Osteocyte (in vitro differentiated cells): ENCODE results near the gene IQSEC1. TPM values are rescaled to one million over a fixed set of nuclear protein-coding genes. Genes with fewer than 3 reads are reported as not detected.

ENCODE experiments used
- DNase-seq: peaks from one replicate; pipeline ENCODE4 v3.0.0; 2021; ENCODE audit warnings: mixed read lengths; ENCODE audit not compliant: unreplicated experiment; ENCODE audit errors: extremely low spot score
- H3K27ac Mint-ChIP-seq: one replicate; pipeline ENCODE4 v1.8.0; 2021; ENCODE audit warnings: mild to moderate bottlenecking, mixed read lengths; ENCODE audit not compliant: unreplicated experiment
- H3K27me3 Mint-ChIP-seq: one replicate; pipeline ENCODE4 v1.8.0; 2021; ENCODE audit warnings: mixed read lengths; ENCODE audit not compliant: unreplicated experiment
- H3K36me3 Mint-ChIP-seq: one replicate; pipeline ENCODE4 v1.8.0; 2021; ENCODE audit warnings: mixed read lengths; ENCODE audit not compliant: unreplicated experiment
- H3K4me1 Mint-ChIP-seq: one replicate; pipeline ENCODE4 v1.8.0; 2021; ENCODE audit warnings: mixed read lengths; ENCODE audit not compliant: unreplicated experiment
- H3K4me3 Mint-ChIP-seq: one replicate; pipeline ENCODE4 v1.8.0; 2021; ENCODE audit warnings: mild to moderate bottlenecking, moderate library complexity, mixed read lengths; ENCODE audit not compliant: unreplicated experiment
- H3K9me3 Mint-ChIP-seq: one replicate; pipeline ENCODE4 v1.8.0; 2021; ENCODE audit warnings: mixed read lengths; ENCODE audit not compliant: unreplicated experiment
- long read RNA-seq: library from polyadenylated mRNA; unstranded; transcript quantifications from one replicate; pipeline ENCODE4 v2.0.0, GENCODE V29; 2021
- total RNA-seq: library from RNA; stranded (reverse); gene quantifications from 2 replicates; pipeline ENCODE4 v1.2.1, GENCODE V29; 2021
- TF ChIP-seq, protein P1 (sequence below): fragments of 200-600 bp; sonication (generic); IDR thresholded peaks from 2 replicates; pipeline ENCODE4 v1.5.0; 2021; ENCODE audit warnings: antibody characterized with exemption, mild to moderate bottlenecking, moderate library complexity

IQSEC1 gene
- total RNA-seq = 37.9 and 38.7 TPM in 2 replicates
- long read RNA-seq, partial matches to known transcripts = 32 of 33 reads
- long read RNA-seq, other reads (novel, unspliced or antisense) = 1 of 33 reads

DNA sequence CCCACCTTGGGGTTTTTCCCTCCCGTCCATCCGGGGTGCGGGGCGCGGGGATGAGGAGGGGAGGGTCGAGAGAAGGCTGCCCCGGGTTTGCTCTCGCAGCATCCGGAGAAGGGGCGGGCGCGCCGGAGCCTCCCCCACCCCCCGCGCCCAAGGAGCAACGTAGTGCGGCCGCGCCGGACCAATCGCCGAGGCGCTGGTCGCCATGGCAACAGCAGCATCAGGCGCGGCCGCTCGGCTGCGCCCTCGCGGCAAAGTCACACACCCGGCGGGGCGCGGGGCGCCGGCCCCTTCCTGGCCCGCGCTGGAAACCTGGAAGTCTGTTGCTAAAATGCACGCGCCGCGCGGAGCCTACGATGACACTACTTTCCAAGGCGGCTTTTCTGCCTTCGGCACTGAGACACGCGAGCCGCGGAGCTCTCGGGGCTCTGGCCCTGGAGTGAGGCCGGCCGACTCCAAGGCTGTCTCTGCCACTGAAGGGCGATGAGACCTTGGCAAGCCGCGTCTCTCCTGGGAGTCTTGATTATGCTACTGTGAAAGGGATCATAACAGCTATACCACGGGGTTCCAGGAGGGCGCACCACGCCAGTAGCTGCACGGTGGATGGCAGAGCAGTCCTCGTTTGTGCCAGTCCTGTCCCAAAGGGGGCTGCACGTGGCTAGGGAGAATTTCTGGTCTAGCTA is at the start of gene IQSEC1:
IQSEC1 (minus strand) TSS at position 104 of the 680 bp plus-strand sequence. CDS start 415 bp downstream, outside the sequence.
- Mint-ChIP-seq H3K27ac (no peak within 1 kb of the TSS), H3K27me3 (peaks cover 44% of the 10 kb centered on the region), H3K4me3 (no peak within 1 kb of the TSS)

DNA sequence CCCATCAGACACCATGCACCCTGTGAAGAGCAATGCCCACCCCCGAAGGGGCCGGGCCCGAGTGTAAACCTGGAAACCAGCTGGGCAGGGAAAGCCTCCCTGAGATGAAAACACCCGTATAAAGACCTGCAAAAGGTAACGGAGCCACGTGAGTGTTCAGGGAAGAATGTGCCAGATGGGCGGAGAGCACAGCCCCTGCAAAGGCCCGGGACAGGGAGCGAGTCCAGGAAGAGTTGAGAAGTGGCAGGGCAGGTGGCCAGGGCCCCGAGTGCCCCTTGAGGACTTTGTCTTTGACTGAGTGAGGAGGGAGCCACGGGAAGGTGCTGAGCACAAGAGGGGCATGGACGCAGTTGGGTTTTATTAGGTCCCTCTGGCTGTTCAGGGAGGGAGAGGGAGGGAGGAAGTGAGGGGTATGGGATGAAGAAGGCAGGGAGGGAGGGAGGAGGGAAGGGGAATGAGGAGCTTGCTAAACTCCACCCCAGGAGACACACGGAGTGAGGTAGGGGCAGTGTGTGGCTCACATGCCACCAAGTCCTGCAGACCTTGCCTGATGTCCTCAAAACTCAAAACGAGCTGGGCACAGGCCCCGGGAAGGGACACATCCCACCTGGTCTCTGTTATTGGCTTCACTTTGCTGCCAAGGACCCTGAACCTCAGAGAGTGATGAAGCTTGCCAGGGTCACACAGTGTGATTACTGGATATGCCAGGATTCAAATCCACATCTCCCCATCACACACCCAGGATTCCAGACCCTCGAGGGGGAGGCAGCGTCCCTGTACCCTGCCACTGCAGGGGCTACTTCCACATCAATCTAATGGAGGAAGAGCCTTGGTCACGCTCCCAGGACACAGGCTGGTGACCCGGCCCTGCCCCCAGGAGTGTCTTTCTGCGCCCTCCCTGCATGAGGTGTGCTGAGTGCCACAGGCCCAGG is 49.1 kb upstream of the IQSEC1 start:
- H3K27ac Mint-ChIP-seq = no peak overlapping the region
- no peak for DNase-seq
- H3K27me3 Mint-ChIP-seq = peaks cover 24% of the 10 kb centered on the region
- H3K36me3 Mint-ChIP-seq = no peaks in the 10 kb centered on the region
- no peaks in the 10 kb centered on the region for H3K9me3 Mint-ChIP-seq
- H3K4me3 Mint-ChIP-seq = no peak overlapping the region
- TF ChIP-seq, protein P1, sequence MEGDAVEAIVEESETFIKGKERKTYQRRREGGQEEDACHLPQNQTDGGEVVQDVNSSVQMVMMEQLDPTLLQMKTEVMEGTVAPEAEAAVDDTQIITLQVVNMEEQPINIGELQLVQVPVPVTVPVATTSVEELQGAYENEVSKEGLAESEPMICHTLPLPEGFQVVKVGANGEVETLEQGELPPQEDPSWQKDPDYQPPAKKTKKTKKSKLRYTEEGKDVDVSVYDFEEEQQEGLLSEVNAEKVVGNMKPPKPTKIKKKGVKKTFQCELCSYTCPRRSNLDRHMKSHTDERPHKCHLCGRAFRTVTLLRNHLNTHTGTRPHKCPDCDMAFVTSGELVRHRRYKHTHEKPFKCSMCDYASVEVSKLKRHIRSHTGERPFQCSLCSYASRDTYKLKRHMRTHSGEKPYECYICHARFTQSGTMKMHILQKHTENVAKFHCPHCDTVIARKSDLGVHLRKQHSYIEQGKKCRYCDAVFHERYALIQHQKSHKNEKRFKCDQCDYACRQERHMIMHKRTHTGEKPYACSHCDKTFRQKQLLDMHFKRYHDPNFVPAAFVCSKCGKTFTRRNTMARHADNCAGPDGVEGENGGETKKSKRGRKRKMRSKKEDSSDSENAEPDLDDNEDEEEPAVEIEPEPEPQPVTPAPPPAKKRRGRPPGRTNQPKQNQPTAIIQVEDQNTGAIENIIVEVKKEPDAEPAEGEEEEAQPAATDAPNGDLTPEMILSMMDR = no peak
- H3K4me1 Mint-ChIP-seq = no peaks in the 10 kb centered on the region

More for the DNA sequence above, at the start of gene IQSEC1:
- H3K9me3 Mint-ChIP-seq = no peaks in the 10 kb centered on the region
- TF ChIP-seq, protein P1 = no peak
- H3K36me3 Mint-ChIP-seq = no peaks in the 10 kb centered on the region
- DNase-seq = no peak
- peaks cover 8% of the 10 kb centered on the region for H3K4me1 Mint-ChIP-seq

DNA sequence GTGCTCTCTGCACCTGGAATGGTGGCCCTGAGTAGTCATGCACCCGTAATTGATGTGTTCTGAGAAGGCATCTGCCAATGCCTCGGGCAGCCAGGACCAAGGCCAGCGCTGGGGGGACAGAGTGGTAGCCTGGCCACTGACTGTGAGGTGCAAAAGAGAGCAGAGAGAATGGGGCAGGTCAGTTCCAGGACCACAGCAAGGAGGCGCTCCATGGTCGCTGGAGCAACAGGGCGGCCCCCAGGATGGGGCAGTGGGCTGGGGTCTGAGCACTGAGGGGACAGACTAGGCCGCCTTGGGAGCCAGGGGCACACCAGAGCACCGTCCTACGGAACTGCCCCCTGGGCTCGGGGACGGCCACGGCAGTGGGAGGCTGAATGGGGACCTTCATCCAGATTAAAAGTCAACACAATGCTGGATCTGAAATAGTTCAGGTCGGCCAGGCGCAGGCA is 48.3 kb upstream of the IQSEC1 start:
- no peak for DNase-seq
- Mint-ChIP-seq H3K27ac (no peak overlapping the region), H3K4me1 (no peaks in the 10 kb centered on the region), H3K4me3 (no peak overlapping the region), H3K9me3 (no peaks in the 10 kb centered on the region), H3K36me3 (no peaks in the 10 kb centered on the region), H3K27me3 (peaks cover 28% of the 10 kb centered on the region)
- TF ChIP-seq, protein P1 = no peak

DNA sequence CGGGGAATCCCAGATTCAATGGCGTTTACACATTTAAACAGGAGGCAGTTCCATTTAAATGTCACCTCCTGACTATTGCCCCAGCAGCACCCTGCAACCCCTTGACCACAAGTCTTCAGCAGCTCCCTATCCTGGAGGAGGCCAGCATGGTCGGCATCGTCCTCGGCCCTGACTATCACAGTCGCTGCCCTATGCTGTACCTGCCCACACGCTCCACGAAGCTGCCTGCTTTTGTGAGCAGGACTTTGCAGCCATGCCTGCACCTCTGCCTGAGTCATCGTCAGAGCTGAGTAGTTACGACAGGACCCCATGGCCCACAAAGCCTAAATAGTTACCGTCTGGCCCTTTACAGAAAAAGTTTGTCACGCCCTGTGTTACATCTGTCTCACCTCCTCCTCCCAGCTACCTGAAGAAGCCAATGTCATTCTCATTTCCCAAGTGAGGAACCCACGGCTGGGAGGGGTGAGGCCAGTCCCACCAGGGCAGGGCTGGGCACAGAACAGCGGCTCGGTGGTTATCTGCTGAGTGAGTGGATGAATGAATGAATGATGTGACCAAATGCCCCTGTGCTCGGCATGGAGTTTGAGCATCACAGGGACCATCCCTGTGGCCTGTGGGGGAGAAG is 47.8 kb upstream of the IQSEC1 start:
- no peak overlapping the region for H3K4me3 Mint-ChIP-seq
- H3K4me1 Mint-ChIP-seq = no peaks in the 10 kb centered on the region
- no peak for DNase-seq
- H3K27ac Mint-ChIP-seq = no peak overlapping the region
- H3K27me3 Mint-ChIP-seq = peaks cover 28% of the 10 kb centered on the region
- no peaks in the 10 kb centered on the region for H3K9me3 Mint-ChIP-seq
- TF ChIP-seq, protein P1 = no peak
- no peaks in the 10 kb centered on the region for H3K36me3 Mint-ChIP-seq
